ENCODE results near the gene CDK19.
"Not testable (repeated sequence)": the region's sequence is repeated elsewhere in the genome, so short reads cannot be mapped to it uniquely, and the experiment has no call there.

Gene CDK19

GRCh38 chr6:110719601-110720000 lies 95.7 kb downstream of the CDK19 start:
- not testable (repeated sequence) for ATAC-seq; H3K36me3 Mint-ChIP-seq (ENCODE audit: low read depth); H3K27me3 Mint-ChIP-seq; DNase-seq; H3K4me1 Mint-ChIP-seq; H3K4me3 Mint-ChIP-seq; H3K9me3 Mint-ChIP-seq; H3K27ac Mint-ChIP-seq

- ATAC-seq (no peak), DNase-seq (no peak)
- no peaks in the 10 kb centered on the region for H3K27me3 Mint-ChIP-seq
- H3K36me3 Mint-ChIP-seq (ENCODE audit: low read depth), result peaks cover 4% of the 10 kb centered on the region
- H3K9me3 Mint-ChIP-seq, result no peaks in the 10 kb centered on the region
- H3K4me1 Mint-ChIP-seq, result peaks cover 4% of the 10 kb centered on the region
- H3K27ac Mint-ChIP-seq, result no peak overlapping the region
- no peak overlapping the region for H3K4me3 Mint-ChIP-seq
These were observed 101.1 kb downstream of the CDK19 start for GRCh38 chr6:110714143-110714542.

GRCh38 chr6:110712238-110712637 lies 103.0 kb downstream of the CDK19 start:
- peaks cover 4% of the 10 kb centered on the region for H3K36me3 Mint-ChIP-seq (ENCODE audit: low read depth)

GRCh38 chr6:110710115-110710514 lies 105.2 kb downstream of the CDK19 start:
- ATAC-seq, result no peak
- H3K27ac Mint-ChIP-seq, result no peak overlapping the region

More at GRCh38 chr6:110712238-110712637, 103.0 kb downstream of the CDK19 start:
- ATAC-seq (no peak), DNase-seq (no peak)
- Mint-ChIP-seq H3K27ac (no peak overlapping the region), H3K9me3 (no peaks in the 10 kb centered on the region), H3K4me3 (no peak overlapping the region), H3K4me1 (peaks cover 4% of the 10 kb centered on the region), H3K27me3 (no peaks in the 10 kb centered on the region)

GRCh38 chr6:110708295-110708950 lies 106.8 kb downstream of the CDK19 start:
- no peak overlapping the region for H3K4me3 Mint-ChIP-seq
- no peaks in the 10 kb centered on the region for H3K4me1 Mint-ChIP-seq
- H3K9me3 Mint-ChIP-seq, result no peaks in the 10 kb centered on the region
- H3K27me3 Mint-ChIP-seq, result no peaks in the 10 kb centered on the region
- H3K36me3 Mint-ChIP-seq (ENCODE audit: low read depth), result peaks cover 4% of the 10 kb centered on the region
- H3K27ac Mint-ChIP-seq, result no peak overlapping the region
- DNase-seq, result no peak
- ATAC-seq, result no peak

More at GRCh38 chr6:110710115-110710514, 105.2 kb downstream of the CDK19 start:
- Mint-ChIP-seq H3K4me3 (no peak overlapping the region), H3K27me3 (no peaks in the 10 kb centered on the region), H3K4me1 (peaks cover 4% of the 10 kb centered on the region), H3K9me3 (no peaks in the 10 kb centered on the region), H3K36me3 (ENCODE audit: low read depth) (peaks cover 4% of the 10 kb centered on the region)
- no peak for DNase-seq

- no peaks in the 10 kb centered on the region for H3K36me3 Mint-ChIP-seq (ENCODE audit: low read depth)
- H3K4me1 Mint-ChIP-seq, result no peaks in the 10 kb centered on the region
- ATAC-seq (no peak), DNase-seq (no peak)
- H3K9me3 Mint-ChIP-seq, result no peaks in the 10 kb centered on the region
- no peak overlapping the region for H3K27ac Mint-ChIP-seq
- no peaks in the 10 kb centered on the region for H3K27me3 Mint-ChIP-seq
- H3K4me3 Mint-ChIP-seq, result no peak overlapping the region
These were observed 109.7 kb downstream of the CDK19 start for GRCh38 chr6:110705543-110705942.

- DNase-seq (no peak), ATAC-seq (no peak)
- Mint-ChIP-seq H3K4me3 (no peak overlapping the region), H3K36me3 (ENCODE audit: low read depth) (no peaks in the 10 kb centered on the region), H3K27me3 (no peaks in the 10 kb centered on the region), H3K27ac (no peak overlapping the region), H3K9me3 (no peaks in the 10 kb centered on the region), H3K4me1 (no peaks in the 10 kb centered on the region)
These were observed 111.2 kb downstream of the CDK19 start for GRCh38 chr6:110703906-110704594.

GRCh38 chr6:110703010-110703905 lies 112.0 kb downstream of the CDK19 start:
- Mint-ChIP-seq H3K36me3 (ENCODE audit: low read depth) (no peaks in the 10 kb centered on the region), H3K4me3 (no peak overlapping the region), H3K27me3 (no peaks in the 10 kb centered on the region), H3K9me3 (no peaks in the 10 kb centered on the region), H3K4me1 (no peaks in the 10 kb centered on the region), H3K27ac (no peak overlapping the region)
- DNase-seq (no peak), ATAC-seq (no peak)

GRCh38 chr6:110699780-110700179 lies 115.5 kb downstream of the CDK19 start:
- ATAC-seq, result no peak

GRCh38 chr6:110693994-110694393 lies 121.3 kb downstream of the CDK19 start:
- no peak overlapping the region for H3K27ac Mint-ChIP-seq

More at GRCh38 chr6:110699780-110700179, 115.5 kb downstream of the CDK19 start:
- Mint-ChIP-seq H3K9me3 (no peaks in the 10 kb centered on the region), H3K27me3 (no peaks in the 10 kb centered on the region), H3K4me3 (no peak overlapping the region), H3K4me1 (no peaks in the 10 kb centered on the region), H3K27ac (no peak overlapping the region), H3K36me3 (ENCODE audit: low read depth) (no peaks in the 10 kb centered on the region)
- DNase-seq, result no peak

GRCh38 chr6:110693296-110693695 lies 122.0 kb downstream of the CDK19 start:
- no peaks in the 10 kb centered on the region for H3K27me3 Mint-ChIP-seq
- peaks cover 13% of the 10 kb centered on the region for H3K4me1 Mint-ChIP-seq
- no peak overlapping the region for H3K27ac Mint-ChIP-seq
- H3K36me3 Mint-ChIP-seq (ENCODE audit: low read depth), result no peaks in the 10 kb centered on the region
- H3K4me3 Mint-ChIP-seq, result no peak overlapping the region
- no peaks in the 10 kb centered on the region for H3K9me3 Mint-ChIP-seq
- no peak for ATAC-seq
- DNase-seq, result no peak

More at GRCh38 chr6:110693994-110694393, 121.3 kb downstream of the CDK19 start:
- Mint-ChIP-seq H3K4me1 (peaks cover 6% of the 10 kb centered on the region), H3K9me3 (no peaks in the 10 kb centered on the region), H3K27me3 (no peaks in the 10 kb centered on the region), H3K4me3 (no peak overlapping the region), H3K36me3 (ENCODE audit: low read depth) (no peaks in the 10 kb centered on the region)
- DNase-seq (no peak), ATAC-seq (no peak)

GRCh38 chr6:110690916-110691315 lies 124.4 kb downstream of the CDK19 start:
- no peaks in the 10 kb centered on the region for H3K27me3 Mint-ChIP-seq

GRCh38 chr6:110690106-110690654 lies 125.1 kb downstream of the CDK19 start:
- H3K4me1 Mint-ChIP-seq, result peaks cover 23% of the 10 kb centered on the region
- no peaks in the 10 kb centered on the region for H3K27me3 Mint-ChIP-seq
- ATAC-seq (no peak), DNase-seq (no peak)
- H3K27ac Mint-ChIP-seq, result no peak overlapping the region
- no peaks in the 10 kb centered on the region for H3K36me3 Mint-ChIP-seq (ENCODE audit: low read depth)
- no peak overlapping the region for H3K4me3 Mint-ChIP-seq
- no peaks in the 10 kb centered on the region for H3K9me3 Mint-ChIP-seq

More at GRCh38 chr6:110690916-110691315, 124.4 kb downstream of the CDK19 start:
- Mint-ChIP-seq H3K36me3 (ENCODE audit: low read depth) (no peaks in the 10 kb centered on the region), H3K27ac (no peak overlapping the region), H3K9me3 (no peaks in the 10 kb centered on the region), H3K4me3 (no peak overlapping the region), H3K4me1 (peaks cover 23% of the 10 kb centered on the region)
- DNase-seq (no peak), ATAC-seq (no peak)

GRCh38 chr6:110689275-110689935 lies 125.9 kb downstream of the CDK19 start:
- no peak for ATAC-seq
- DNase-seq, result no peak

More at GRCh38 chr6:110689275-110689935, 125.9 kb downstream of the CDK19 start:
- H3K4me3 Mint-ChIP-seq, result no peak overlapping the region
- H3K4me1 Mint-ChIP-seq, result peaks cover 23% of the 10 kb centered on the region
- H3K9me3 Mint-ChIP-seq, result no peaks in the 10 kb centered on the region
- H3K36me3 Mint-ChIP-seq (ENCODE audit: low read depth), result no peaks in the 10 kb centered on the region
- no peaks in the 10 kb centered on the region for H3K27me3 Mint-ChIP-seq
- no peak overlapping the region for H3K27ac Mint-ChIP-seq

Measured in activated naive CD8-positive, alpha-beta T cell treated with anti-CD3 and anti-CD28 coated beads, Interleukin-2, amount 50 U/mL, for 24 hours (primary cell).